Neuronal stem cell (in vitro differentiated cells): ENCODE data around the gene H6PD.

Experiments used
- DNase-seq: peaks from one replicate; pipeline ENCODE4 v3.0.0-alpha.2; 2013; ENCODE audit warnings: low spot score
- H2AFZ ChIP-seq: one replicate; pipeline ENCODE4 v1.6.1; 2013; ENCODE audit warnings: mild to moderate bottlenecking, low read length, inconsistent platforms
- H2AK5ac ChIP-seq: 2 replicates; pipeline ENCODE4 v1.6.1; 2013; ENCODE audit warnings: low read depth, mild to moderate bottlenecking, inconsistent platforms, low read length, moderate library complexity, mixed read lengths
- H2BK120ac ChIP-seq: 2 replicates; pipeline ENCODE4 v1.6.1; 2013; ENCODE audit warnings: low read depth, mild to moderate bottlenecking, inconsistent platforms, low read length, moderate library complexity, mixed read lengths
- H2BK12ac ChIP-seq: one replicate; pipeline ENCODE4 v1.6.1; 2013; ENCODE audit warnings: low read length, inconsistent platforms
- H2BK15ac ChIP-seq: 2 replicates; pipeline ENCODE4 v1.6.1; 2013; ENCODE audit warnings: mild to moderate bottlenecking, low read length, inconsistent platforms, mixed read lengths
- H2BK5ac ChIP-seq: one replicate; pipeline ENCODE4 v1.6.1; 2013; ENCODE audit warnings: inconsistent platforms, mild to moderate bottlenecking, low read length, moderate library complexity
- H3K14ac ChIP-seq: one replicate; pipeline ENCODE4 v1.6.1; 2013; ENCODE audit warnings: low read length, inconsistent platforms
- H3K18ac ChIP-seq: 2 replicates; pipeline ENCODE4 v1.6.1; 2013; ENCODE audit warnings: low read length, inconsistent platforms
- H3K23ac ChIP-seq: 2 replicates; pipeline ENCODE4 v1.6.1; 2013; ENCODE audit warnings: low read depth, mild to moderate bottlenecking, mixed read lengths, low read length, inconsistent platforms; ENCODE audit not compliant: poor library complexity
- H3K27ac ChIP-seq: replicated peaks from 3 replicates; pipeline ENCODE4 v1.5.1; 2013; ENCODE audit warnings: low read length, inconsistent platforms
- H3K27me3 ChIP-seq, 3 experiments: 2 replicates each; pipeline ENCODE4 v1.6.1; 2013; ENCODE audit warnings: low read length in 3 of 3, mild to moderate bottlenecking in 2 of 3, inconsistent platforms in 1 of 3, low read depth in 1 of 3, mixed read lengths in 1 of 3, moderate library complexity in 1 of 3; ENCODE audit not compliant: control insufficient read depth in 3 of 3, insufficient read depth in 3 of 3
- H3K36me3 ChIP-seq, 2 donors: replicated peaks in 1 of 2; 2 replicates each; pipeline ENCODE4 v1.6.1; 2013; ENCODE audit warnings: low read length in 2 of 2; ENCODE audit not compliant: control insufficient read depth in 2 of 2, insufficient read depth in 2 of 2
- H3K4ac ChIP-seq: 2 replicates; pipeline ENCODE4 v1.6.1; 2013; ENCODE audit warnings: inconsistent platforms, mild to moderate bottlenecking, low read length, moderate library complexity
- H3K4me1 ChIP-seq, 2 donors: 1 replicate in 1 of 2; 2 replicates in 1 of 2; pipeline ENCODE4 v1.6.1; 2013; ENCODE audit warnings: low read length in 2 of 2, low read depth in 1 of 2; ENCODE audit not compliant: control insufficient read depth in 2 of 2, insufficient read depth in 1 of 2
- H3K4me2 ChIP-seq: one replicate; pipeline ENCODE4 v1.6.1; 2013; ENCODE audit warnings: mild to moderate bottlenecking, low read length, inconsistent platforms; ENCODE audit not compliant: insufficient read depth, poor library complexity, severe bottlenecking
- H3K4me3 ChIP-seq, 2 donors: 2 replicates each; pipeline ENCODE4 v1.5.1; 2013; ENCODE audit warnings: low read length in 2 of 2, mild to moderate bottlenecking in 2 of 2, inconsistent platforms in 1 of 2, moderate library complexity in 1 of 2
- H3K79me1 ChIP-seq: one replicate; pipeline ENCODE4 v1.6.1; 2013; ENCODE audit warnings: low read depth, mild to moderate bottlenecking, inconsistent platforms, low read length, moderate library complexity
- H3K9ac ChIP-seq: one replicate; pipeline ENCODE4 v1.6.1; 2013; ENCODE audit warnings: mild to moderate bottlenecking, low read depth, low read length, inconsistent platforms; ENCODE audit not compliant: poor library complexity
- H3K9me3 ChIP-seq, 2 donors: replicated peaks in 1 of 2; 2 replicates each; pipeline versions ENCODE3 to v1.6.1; 2013; ENCODE audit warnings: low read length in 2 of 2, mild to moderate bottlenecking in 2 of 2, inconsistent platforms in 1 of 2, low read depth in 1 of 2, mixed read lengths in 1 of 2, moderate library complexity in 1 of 2; ENCODE audit not compliant: control insufficient read depth in 2 of 2, insufficient read depth in 1 of 2
- H4K8ac ChIP-seq: one replicate; pipeline ENCODE4 v1.6.1; 2013; ENCODE audit warnings: low read depth, mild to moderate bottlenecking, inconsistent platforms, low read length, moderate library complexity
- H4K91ac ChIP-seq: one replicate; pipeline ENCODE4 v1.6.1; 2013; ENCODE audit warnings: low read length, low read depth, mild to moderate bottlenecking, inconsistent platforms; ENCODE audit not compliant: poor library complexity
- WGBS, 2 donors: extraction: QIAGEN DNeasy Blood & Tissue Kit; methylation state at CpG; one replicate each; pipeline ENCODE4 v1.1.7; 2013; ENCODE audit warnings: missing lambda C conversion rate in 2 of 2, mixed read lengths in 1 of 2; ENCODE audit not compliant: insufficient read length in 2 of 2, insufficient replicate concordance in 1 of 2; ENCODE audit errors: extremely low coverage in 2 of 2; 5-methylcytosine and 5-hydroxymethylcytosine counted together

Gene H6PD

GRCh38 chr1:9207086-9207485, 27.5 kb upstream of the H6PD start:
- H3K27ac ChIP-seq: no peak overlapping the region

GRCh38 chr1:9207715-9208114, 26.9 kb upstream of the H6PD start:
- H2BK15ac ChIP-seq: no peak overlapping the region
- H2BK120ac ChIP-seq: no peak overlapping the region
- no peaks in the 10 kb centered on the region for H3K9me3 ChIP-seq
- no peak overlapping the region for H3K23ac ChIP-seq
- no peak overlapping the region for H2AK5ac ChIP-seq
- H3K4me3 ChIP-seq: no peak overlapping the region
- H3K79me1 ChIP-seq: no peaks in the 10 kb centered on the region
- no peak overlapping the region for H3K14ac ChIP-seq
- no peak overlapping the region for H3K18ac ChIP-seq
- H3K4me2 ChIP-seq: no peak overlapping the region
- H3K36me3 ChIP-seq: no peaks in the 10 kb centered on the region
- H3K27ac ChIP-seq: no peak overlapping the region
- no peak overlapping the region for H2AFZ ChIP-seq
- no peak overlapping the region for H3K4ac ChIP-seq
- no peak for DNase-seq
- H3K9ac ChIP-seq: no peak overlapping the region
- peaks cover 0 to 45% (median 13%) of the 10 kb centered on the region in 3 experiments for H3K27me3 ChIP-seq
- no peak overlapping the region for H4K8ac ChIP-seq
- peaks cover 0 to 2% of the 10 kb centered on the region in 2 donors for H3K4me1 ChIP-seq
- WGBS, 2 donors: no CpG with 5 or more reads among the region's 5 CpGs
- H2BK5ac ChIP-seq: no peak overlapping the region
- H4K91ac ChIP-seq: no peak overlapping the region
- no peak overlapping the region for H2BK12ac ChIP-seq

More at GRCh38 chr1:9207086-9207485, 27.5 kb upstream of the H6PD start:
- DNase-seq: no peak
- Histone ChIP-seq H3K23ac (no peak overlapping the region), H3K79me1 (no peaks in the 10 kb centered on the region), H4K91ac (no peak overlapping the region), H3K9me3 (no peaks in the 10 kb centered on the region), H3K36me3 (no peaks in the 10 kb centered on the region), H2BK12ac (no peak overlapping the region), H2BK120ac (no peak overlapping the region), H3K4me2 (no peak overlapping the region), H3K4ac (no peak overlapping the region), H2AK5ac (no peak overlapping the region), H2AFZ (no peak overlapping the region), H3K4me1 (peaks cover 5 to 6% of the 10 kb centered on the region in 2 donors), H2BK15ac (no peak overlapping the region), H3K27me3 (peaks cover 0 to 51% (median 19%) of the 10 kb centered on the region in 3 experiments), H3K14ac (no peak overlapping the region), H4K8ac (no peak overlapping the region), H3K9ac (no peak overlapping the region), H3K4me3 (no peak overlapping the region), H2BK5ac (no peak overlapping the region), H3K18ac (no peak overlapping the region)
- WGBS, 2 donors: no CpG with 5 or more reads among the region's 5 CpGs

GRCh38 chr1:9211291-9211811, 23.2 kb upstream of the H6PD start:
- no CpG with 5 or more reads among the region's 13 CpGs for WGBS, 2 donors
- H3K14ac ChIP-seq: peak overlapping the region; percentile 40

GRCh38 chr1:9212735-9213134, 21.8 kb upstream of the H6PD start:
- Histone ChIP-seq H2BK120ac (no peak overlapping the region), H2BK12ac (no peak overlapping the region), H3K9me3 (no peaks in the 10 kb centered on the region), H3K4me1 (peaks cover 0 to 3% of the 10 kb centered on the region in 2 donors), H3K27ac (no peak overlapping the region), H3K4me2 (no peak overlapping the region), H2AFZ (no peak overlapping the region), H2BK5ac (no peak overlapping the region), H4K8ac (no peak overlapping the region), H4K91ac (no peak overlapping the region), H3K23ac (no peak overlapping the region), H2AK5ac (no peak overlapping the region), H3K4me3 (no peak overlapping the region), H2BK15ac (no peak overlapping the region), H3K9ac (no peak overlapping the region), H3K36me3 (no peaks in the 10 kb centered on the region), H3K14ac (no peak overlapping the region), H3K18ac (no peak overlapping the region), H3K27me3 (peaks cover 0 to 25% (median 0%) of the 10 kb centered on the region in 3 experiments), H3K4ac (no peak overlapping the region), H3K79me1 (no peaks in the 10 kb centered on the region)
- WGBS, 2 donors: no CpG with 5 or more reads among the region's 3 CpGs
- no peak for DNase-seq

More at GRCh38 chr1:9211291-9211811, 23.2 kb upstream of the H6PD start:
- no peak overlapping the region for H3K18ac ChIP-seq
- no peak overlapping the region for H3K4me2 ChIP-seq
- no peak overlapping the region for H2BK15ac ChIP-seq
- no peak for DNase-seq
- H3K4me1 ChIP-seq: peaks cover 0 to 3% of the 10 kb centered on the region in 2 donors
- no peak overlapping the region for H2BK12ac ChIP-seq
- peaks cover 0 to 28% (median 0%) of the 10 kb centered on the region in 3 experiments for H3K27me3 ChIP-seq
- H2AK5ac ChIP-seq: no peak overlapping the region
- peak overlapping the region; percentile 54 for H3K9ac ChIP-seq
- H2BK120ac ChIP-seq: no peak overlapping the region
- no peak overlapping the region for H4K91ac ChIP-seq
- no peaks in the 10 kb centered on the region for H3K9me3 ChIP-seq
- no peak overlapping the region for H3K4ac ChIP-seq
- no peaks in the 10 kb centered on the region for H3K79me1 ChIP-seq
- no peaks in the 10 kb centered on the region for H3K36me3 ChIP-seq
- no peak overlapping the region for H4K8ac ChIP-seq
- H3K27ac ChIP-seq: no peak overlapping the region
- no peak overlapping the region for H3K23ac ChIP-seq
- no peak overlapping the region for H2AFZ ChIP-seq
- H2BK5ac ChIP-seq: no peak overlapping the region
- H3K4me3 ChIP-seq: no peak overlapping the region
